GM18517 (cell line): ENCODE measurements around the gene FHIT.
A peak's percentile ranks its signal among the peaks of the same experiment; 100 is the strongest.

ENCODE experiments used
- ATAC-seq: cut with Tn5 transposase; IDR thresholded peaks from one replicate; pipeline ENCODE4 v1.9.1; 2021; ENCODE audit warnings: mild to moderate bottlenecking, moderate library complexity; ENCODE audit not compliant: unreplicated experiment

The FHIT gene

DNA sequence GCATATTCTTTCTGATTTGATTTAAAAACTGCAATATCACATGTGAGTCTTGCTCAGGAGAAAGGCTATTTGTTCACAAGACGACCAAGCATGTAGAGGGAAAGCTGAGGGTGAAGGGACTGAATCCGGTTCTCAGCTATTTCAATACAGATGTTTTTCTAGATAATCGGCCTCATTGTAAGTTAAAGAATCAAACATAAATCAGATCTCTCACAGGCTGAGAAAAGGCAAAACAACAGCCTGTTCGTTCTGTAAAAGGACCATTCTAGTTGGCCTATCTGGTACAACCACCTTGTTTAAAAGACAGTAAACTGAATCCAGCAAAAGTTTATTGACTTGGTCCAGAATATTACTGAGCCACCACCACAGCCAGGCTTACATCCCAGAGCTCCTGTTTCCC is 1155.7 kb downstream of the FHIT start:
- no peak for ATAC-seq

DNA sequence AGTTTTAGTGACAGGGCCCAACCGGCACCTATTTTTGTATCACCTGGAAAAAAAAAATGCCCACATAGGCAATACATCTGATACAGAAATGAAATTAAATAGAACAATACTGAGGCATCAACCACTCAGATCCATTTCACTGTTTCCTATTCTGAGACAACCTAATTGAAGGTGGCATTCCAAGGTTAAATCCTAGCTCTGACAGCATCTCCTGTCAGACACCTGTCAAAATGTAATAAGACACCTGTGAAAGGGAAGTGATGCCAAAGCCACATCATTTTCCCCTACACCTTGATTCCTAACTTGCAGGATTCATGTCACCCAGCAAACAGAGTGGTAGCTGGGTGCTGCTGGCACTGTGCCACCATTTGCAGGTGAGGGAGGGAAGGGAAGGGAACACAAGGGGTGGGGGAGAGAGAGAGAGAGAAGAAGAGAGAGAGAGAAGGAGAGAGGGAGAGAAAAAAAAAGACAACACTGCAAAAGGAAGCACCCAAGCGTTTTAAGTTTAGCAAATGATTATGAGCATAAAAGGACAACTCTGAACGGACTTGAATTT is 1156.8 kb downstream of the FHIT start:
- ATAC-seq: no peak

DNA sequence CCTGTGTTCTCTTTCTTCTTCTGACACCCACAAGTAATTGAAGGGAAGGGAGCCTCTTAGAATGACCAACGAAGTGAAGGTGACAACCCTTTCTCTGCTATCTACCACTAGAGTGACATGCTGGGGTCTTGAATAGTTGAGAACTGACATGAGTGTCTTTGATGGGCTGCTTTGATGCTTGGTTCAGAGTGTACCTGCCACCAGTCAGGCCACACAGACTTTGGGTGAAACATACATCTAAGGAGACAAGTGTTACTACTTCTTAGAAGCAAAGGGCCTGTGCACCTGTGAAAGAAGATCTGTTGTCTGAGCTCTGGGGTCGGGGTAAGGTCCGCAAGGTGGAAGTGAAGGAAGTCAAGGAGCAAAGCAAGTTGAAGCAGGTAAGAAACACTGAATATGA is 1160.7 kb downstream of the FHIT start:
- no peak for ATAC-seq

DNA sequence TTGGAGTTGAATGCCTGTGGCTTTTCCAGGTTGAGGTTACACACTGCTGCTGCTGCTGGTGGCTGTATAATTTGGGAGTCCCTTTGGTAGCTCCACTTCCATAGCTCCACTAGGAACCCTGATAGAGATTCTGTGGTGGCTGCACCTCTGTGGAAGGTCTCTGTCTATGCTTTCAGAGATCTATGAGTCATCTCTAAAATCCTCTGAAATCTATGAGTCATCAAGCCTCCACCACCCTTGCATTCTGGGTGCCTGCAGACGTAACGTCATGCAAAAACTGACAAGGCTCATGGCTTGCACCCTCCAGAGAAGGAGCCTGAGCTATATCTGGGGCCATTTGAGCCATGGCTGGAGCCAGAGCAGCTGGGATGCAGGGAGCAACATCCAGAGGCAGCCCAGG is 1164.4 kb downstream of the FHIT start:
- ATAC-seq: peak; percentile 67

DNA sequence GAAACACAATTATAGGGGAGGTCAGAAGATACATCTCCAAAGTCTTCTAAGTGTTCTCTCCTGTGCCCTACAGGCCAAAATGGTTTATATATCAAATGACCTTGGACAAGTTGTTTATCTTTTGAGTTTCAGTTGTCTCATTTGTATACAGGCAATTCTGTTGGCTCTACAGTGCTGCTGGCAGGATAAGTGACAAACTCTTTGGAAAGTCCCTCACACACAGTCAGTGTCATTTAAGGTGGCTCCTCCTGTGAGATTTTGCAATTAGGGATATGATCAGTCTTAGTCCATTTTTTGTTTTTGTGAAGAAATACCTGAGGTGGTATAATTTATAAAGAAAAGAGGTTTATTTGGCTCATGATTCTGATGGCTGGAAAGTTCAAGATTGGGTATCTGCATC is 1165.6 kb downstream of the FHIT start:
- ATAC-seq: no peak

DNA sequence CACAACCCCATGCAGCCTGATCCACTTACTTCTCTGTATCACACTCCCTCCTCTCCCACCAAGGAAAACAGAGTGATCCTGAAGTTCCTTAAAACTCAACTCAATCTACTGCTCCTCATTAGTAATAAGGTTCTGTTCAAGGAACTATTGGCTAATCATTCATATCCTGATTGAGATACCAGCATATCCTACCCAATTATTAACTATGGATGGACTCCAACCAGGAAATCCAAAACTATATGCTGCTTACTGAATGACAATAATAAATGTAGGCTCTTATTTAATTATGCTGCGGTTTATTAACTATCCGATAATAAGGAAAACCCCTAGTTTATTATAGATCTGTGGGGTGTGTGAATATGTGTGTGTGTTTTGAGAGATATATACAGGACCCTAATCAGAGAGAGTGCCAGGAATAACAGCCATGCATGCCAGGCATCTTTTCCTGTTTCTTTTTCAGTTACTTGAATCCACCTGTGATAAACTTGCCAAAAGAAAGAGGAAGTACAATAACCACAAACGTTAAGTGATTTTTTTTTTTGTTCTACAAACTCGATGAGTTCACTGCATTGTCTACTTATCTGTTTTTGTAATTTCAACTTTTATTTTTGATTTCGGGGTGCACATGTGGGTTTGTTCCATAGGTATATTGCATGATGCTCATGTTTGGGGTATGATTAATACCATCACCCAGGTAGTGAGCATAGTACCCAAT is 1169.7 kb downstream of the FHIT start:
- peak; percentile 69 for ATAC-seq

DNA sequence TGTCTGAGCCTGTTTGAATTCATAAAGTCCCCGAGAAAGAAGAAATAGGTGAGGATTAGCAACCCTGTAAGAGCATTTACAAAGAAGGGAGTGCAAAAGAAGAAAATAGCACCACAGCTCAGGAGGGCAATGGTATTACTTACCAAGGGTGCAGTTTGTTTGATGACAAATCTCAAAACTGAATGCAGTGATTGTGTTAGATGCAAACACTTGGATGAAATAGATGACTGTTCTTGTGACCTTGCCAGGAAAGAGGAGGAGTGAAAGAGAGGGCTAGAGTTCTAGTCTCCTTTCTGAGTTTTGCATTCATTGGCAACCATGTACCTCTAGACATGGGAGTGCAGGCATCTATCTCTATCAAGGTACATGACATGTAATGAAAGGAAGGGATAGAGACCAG is 1170.6 kb downstream of the FHIT start:
- ATAC-seq: no peak

DNA sequence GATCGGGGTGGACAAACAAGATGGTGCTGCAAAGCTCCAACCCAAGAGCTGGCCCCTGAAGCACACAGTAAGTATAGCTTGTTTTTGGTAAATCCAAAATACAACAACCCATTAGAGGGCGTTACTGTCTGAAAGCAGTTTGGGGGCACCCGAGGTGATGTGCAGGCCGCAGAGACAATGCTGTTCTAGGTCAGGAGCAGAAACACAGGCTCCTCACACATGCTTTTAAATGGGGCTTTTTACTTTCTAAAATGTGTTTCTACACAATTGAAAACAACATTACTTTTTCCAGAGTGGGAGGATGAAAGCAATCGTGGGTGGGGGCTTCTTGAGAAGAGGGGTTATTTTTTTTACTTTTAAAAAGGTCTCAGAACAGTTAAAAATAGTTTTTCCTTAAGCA is 1172.2 kb downstream of the FHIT start:
- no peak for ATAC-seq

DNA sequence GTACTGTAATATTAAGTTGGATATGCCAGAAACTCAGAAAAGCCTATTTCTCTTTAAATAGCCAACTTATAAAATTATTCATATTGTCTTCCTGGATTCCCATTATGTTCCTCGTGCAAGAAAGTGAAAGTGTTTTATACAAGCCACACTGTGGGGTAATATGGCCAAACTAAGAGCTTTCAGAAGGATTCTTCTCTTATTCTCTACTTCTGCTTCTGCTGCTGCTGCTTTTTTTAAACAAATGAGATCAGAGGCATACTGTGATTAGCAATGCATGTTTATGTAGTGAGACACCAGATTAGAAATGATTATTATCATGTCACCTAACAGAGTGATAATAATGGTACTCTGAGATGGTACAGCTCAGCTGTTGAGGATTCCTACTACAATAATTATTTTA is 1174.9 kb downstream of the FHIT start:
- ATAC-seq: no peak

DNA sequence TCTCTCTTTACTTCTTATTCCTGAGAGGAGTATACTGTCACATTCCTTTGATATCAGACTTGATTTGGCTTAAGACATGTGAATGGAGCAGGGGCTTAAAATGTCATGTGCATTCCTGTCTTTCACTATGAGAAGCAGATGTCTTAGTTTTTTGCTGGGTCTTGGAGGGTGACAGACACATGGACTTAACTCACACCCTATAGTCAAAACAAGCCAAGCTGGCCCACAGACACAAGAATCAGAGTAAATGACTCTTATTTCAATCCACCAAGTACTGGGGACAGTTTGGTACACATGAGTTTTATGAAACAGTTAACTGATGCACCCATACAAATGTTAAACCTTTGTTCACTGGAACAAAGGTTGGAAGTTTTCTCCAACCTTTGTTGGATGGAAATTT is 1177.3 kb downstream of the FHIT start:
- ATAC-seq: no peak

DNA sequence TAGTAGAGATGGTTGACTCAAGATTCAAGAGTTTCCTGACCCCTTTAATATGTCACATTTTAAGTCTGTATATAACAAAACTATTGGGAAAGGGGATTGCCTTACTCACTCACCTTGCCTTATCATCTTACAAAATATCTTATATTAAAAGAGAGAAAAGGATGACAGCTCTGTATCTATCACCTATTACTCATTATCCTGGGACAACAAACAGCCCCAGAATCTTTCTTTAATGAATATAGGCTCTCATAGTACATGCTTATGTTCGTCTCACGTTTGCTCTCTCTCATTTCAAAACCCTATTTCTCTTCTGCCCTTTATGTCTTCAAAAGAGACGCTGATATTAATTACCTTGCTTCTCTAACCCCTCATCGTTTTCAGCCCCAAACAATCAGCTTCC is 1178.0 kb downstream of the FHIT start:
- no peak for ATAC-seq

DNA sequence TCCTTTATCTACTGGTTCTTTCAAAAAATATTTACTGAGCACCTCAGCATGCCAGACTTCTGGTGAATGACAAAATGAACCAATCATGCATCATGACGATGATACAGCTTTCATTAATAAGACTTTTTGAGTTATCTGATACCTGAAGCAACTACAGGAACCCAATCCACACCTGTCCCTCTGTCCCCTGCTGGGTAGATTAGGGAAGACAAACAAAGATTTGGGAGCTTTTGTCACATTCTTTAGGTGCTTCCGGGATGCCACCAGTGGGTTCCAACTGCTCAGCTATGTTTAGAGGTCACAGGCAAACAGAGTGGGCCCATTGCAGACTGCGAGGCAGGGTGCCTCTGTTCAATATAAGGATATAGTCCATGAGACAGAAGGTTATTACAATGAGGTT is 1180.9 kb downstream of the FHIT start:
- no peak for ATAC-seq

DNA sequence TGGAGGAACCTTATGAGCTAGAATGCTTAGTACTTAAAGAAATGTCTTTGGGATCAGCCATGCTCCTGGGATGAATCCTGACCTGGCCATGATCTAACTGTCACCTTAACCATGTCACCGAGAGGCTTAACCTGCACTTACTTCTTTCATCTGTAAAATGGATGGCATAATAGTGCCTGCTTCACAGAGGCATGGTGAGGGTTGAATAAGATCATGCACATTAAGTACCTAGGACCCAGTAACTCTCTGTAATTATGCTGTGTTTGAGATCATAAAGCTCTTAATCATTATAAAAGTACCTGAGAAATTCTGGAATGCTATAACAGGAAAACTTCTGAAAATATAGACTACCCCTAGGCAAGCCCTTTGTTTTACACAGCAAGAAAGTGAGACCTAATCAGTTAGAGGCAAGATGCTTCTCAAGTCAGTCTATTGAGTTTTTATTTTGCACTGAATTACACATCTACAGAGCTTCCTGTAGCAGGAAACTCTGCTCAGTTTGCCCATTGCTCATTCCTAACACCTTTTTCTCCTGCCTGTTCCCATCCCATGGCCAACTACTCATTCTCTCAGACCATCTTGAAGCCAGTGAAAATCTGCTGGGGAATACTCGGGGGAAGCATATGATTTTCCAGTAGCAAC is 1185.9 kb downstream of the FHIT start:
- ATAC-seq: no peak

DNA sequence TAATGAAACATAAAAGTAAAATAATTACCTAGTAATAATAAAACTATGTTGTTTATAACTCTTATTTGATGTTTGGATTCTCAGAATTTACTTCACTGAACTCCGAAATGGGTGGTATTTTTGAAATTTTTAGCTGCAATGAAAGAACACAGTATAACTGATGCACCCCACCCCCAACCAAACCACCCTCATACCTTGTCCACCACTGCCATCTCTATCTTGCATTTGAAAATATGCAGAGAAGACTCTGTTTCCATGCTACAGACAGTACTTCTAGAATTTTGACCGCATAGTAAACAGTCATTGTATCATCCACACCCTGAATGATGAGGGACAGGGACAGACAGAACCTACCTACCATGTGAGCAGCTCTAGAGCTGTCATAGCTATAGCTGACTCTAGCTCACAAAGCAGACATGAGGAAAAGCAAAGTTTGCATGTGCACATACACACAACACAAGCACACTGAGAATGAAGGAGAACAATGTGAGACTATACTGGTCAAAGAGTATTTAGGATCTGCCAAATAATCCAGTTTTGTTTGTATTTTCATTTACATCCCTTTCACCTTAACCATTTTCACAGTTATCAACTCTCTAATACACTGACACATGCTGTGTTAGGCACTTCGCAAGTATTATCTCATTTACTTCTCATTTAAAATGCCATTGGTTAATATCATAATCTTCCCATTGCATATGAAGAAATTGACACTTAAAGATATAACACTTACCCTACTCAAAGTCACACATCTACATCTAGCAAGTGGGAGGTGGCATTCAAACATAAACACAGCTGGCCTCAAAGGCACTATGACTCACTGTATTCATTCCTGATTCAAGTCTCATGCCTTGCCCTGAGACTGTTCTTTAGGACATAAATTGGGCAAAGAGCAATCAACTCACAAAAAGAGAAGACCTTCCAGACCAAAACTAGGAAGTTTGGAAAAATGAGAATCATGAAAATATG is 1186.8 kb downstream of the FHIT start:
- ATAC-seq: no peak

DNA sequence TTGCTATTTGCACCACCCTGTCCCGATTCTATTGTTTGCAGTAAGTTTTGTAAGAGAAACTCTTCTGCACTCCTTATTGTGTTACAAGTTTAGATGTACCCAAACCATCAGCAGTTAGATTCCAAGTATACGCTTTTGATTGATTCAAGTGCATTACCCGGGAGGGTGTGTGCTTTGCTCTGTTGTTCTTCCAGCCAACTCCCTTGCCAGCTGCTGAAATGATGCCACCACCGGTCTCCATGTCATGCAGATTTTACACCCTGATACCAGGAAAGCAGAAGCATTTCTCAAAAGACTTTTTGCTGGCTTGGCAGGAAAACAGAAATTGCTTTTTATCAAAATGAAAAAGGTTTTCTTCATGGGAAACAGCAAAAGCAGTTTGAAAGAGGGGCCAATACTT is 1194.8 kb downstream of the FHIT start:
- ATAC-seq: no peak

DNA sequence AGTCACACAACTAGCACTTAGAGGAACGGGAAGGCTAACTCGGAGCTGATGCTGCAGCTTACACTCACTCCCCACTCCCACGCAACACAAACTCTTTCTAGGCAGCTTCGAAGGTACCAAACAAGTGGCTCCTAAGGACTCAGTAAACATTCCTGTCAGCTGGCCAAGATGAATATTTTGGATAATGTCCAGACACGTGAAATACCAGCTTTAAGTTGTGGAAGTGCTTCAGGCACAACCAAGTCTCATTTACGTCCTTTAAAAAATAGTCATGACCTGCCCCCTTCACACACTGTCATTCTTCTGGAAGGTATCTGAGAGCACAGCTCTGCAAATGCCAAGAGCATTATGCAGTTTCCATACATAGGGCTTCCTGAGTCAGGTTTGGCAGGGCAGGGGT is 1195.5 kb downstream of the FHIT start:
- no peak for ATAC-seq

DNA sequence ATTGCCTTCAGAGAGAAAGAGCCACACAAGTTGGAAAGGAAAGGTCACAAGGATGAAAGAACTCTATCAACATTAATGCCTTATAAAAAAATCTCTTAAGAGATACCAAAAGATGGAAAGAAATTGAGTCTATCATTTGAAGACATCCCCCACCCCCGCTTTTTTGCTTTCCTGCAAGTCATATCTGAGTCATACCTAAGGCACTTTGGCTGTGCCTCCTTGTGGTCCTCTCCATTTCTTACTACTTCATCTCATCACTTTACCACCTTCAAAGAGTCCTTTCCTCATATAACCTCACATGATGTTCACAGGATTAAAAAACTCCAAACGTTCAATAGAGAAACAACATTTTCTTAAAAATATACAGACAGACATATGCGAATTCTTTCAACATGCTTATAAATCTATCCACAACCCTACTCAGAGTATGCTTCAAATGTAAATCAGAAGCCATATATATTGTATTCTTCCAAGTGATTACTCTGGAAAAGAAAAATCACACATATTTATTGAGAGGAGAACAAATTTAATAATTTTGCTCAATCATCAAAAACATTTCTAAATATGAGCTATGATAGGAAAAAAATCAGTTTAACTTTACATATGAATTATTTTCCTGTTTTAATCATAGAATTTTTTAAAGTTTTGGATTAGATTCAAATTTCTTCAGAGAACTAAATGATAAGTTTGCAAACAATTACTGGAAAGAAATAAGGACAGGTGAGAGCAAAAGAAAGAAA is 1197.6 kb downstream of the FHIT start:
- no peak for ATAC-seq

DNA sequence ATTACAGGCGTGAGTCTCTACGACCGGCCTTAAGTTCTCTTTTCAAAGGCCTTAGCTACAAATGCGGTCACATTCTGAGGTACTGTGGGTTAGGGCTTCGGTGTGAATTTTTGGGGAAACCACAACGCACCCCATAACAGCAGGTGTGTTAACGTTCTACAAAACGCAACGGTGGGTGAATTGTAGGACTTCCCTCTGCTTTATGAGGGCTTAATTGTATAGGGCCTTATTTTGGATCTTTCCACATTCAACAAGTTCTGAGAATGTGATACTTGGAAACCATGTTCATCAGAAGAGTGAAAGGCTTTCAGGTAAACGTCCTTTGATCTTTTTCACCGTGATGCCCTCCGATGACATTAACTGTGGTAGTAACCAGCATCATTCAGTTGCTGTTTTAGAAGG is 1202.8 kb downstream of the FHIT start:
- no peak for ATAC-seq

DNA sequence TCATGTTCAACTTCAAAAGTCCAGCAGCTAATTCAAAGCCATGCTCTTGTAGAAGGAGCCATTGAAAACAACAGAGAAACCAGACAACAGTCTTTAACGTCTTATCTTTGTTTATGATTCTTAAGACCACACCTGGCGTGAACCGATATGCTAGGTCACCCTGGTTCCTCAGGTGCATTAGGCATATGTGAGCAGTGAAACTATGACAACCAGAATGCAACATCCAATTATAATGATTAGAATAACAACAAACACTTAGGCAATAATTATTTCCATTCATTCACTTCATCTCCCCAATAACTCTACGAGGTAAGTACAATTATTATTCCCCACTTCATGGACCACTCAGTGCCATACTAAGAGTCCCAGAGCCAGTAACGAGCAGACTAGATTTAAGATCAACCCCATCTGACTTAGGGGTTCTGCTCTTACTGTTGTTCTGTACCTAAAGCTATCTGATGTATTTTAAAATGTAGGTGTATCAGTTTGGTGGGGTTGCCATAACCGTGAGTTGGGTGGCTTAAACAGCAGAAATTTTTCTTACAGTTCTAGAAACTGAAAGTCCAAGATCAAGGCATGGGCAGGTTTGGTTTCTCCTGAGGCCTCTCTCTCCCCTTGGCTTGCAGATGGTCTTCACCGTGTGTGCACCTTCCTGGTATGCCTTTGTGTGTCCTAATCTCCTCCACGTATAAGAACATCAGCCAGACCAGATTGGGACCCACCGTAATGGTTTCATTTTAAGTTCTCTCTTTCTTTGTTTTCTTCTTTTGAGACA is 1203.6 kb downstream of the FHIT start:
- no peak for ATAC-seq

DNA sequence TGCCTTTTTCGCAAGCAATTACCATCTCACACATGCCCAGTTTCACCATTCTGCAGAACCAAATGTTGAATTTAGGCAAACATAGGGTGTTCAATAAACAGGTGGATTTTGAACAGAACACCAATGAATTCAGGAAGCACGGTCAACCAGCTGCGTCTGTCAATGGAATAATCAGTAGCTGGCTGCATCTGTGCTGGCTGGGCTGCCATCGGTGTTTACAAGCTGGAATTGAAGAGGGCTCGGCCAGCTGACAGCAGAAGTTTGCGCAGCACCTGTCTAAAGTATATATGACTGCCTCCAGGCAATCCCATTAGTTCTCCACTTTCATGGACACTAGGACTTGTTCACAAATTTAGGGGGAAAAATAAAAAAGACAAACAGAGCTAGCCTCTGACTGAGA is 1205.0 kb downstream of the FHIT start:
- ATAC-seq: no peak
